HepG2 (cell line): ENCODE data around the gene PPP2R5B. TPM values are rescaled to one million over a fixed set of nuclear protein-coding genes. Genes with fewer than 3 reads are reported as not detected.

Experiments used
- DPF2 ChIP-seq: sonication (generic); formaldehyde crosslinking; IDR thresholded peaks from 2 replicates; pipeline ENCODE4 v1.4.0; 2020; ENCODE audit warnings: mild to moderate bottlenecking, low read depth, missing genetic modification reagents, borderline replicate concordance
- LCORL ChIP-seq, 2 experiments: fragments of 450-650 bp in 1 of 2; sonication (generic) in 1 of 2; formaldehyde crosslinking in 1 of 2; IDR thresholded peaks; 2 replicates each; pipeline versions ENCODE4 v1.5.0 to v1.6.1; 2017 to 2020; ENCODE audit warnings: antibody characterized with exemption in 1 of 2, missing genetic modification reagents in 1 of 2
- MLLT10 ChIP-seq: sonication (generic); formaldehyde crosslinking; IDR thresholded peaks from 2 replicates; pipeline ENCODE4 v1.4.0; 2020; ENCODE audit warnings: missing genetic modification reagents
- NFE2 ChIP-seq: sonication (generic); formaldehyde crosslinking; IDR thresholded peaks from 2 replicates; pipeline ENCODE4 v1.4.0; 2020; ENCODE audit warnings: missing genetic modification reagents
- NFIC ChIP-seq: IDR thresholded peaks from 2 replicates; pipeline ENCODE4 v1.6.1; 2012; ENCODE audit warnings: mild to moderate bottlenecking, low read length, inconsistent platforms
- NFRKB ChIP-seq: fragments of 450-650 bp; IDR thresholded peaks from 2 replicates; pipeline ENCODE4 v1.6.1; 2017
- SOX6 ChIP-seq, 2 experiments: fragments of 450-650 bp in 1 of 2; sonication (generic) in 1 of 2; formaldehyde crosslinking in 1 of 2; IDR thresholded peaks; 2 replicates each; pipeline versions ENCODE4 v1.4.0 to v1.6.1; 2017 to 2020; ENCODE audit warnings: antibody characterized with exemption in 1 of 2, mild to moderate bottlenecking in 1 of 2, missing genetic modification reagents in 1 of 2
- SP5 ChIP-seq: IDR thresholded peaks from 2 replicates; pipeline ENCODE4 v1.6.1; 2016; ENCODE audit warnings: low read depth, borderline replicate concordance
- ZKSCAN1 ChIP-seq: fragments of 150-350 bp; IDR thresholded peaks from 2 replicates; pipeline ENCODE4 v1.6.1; 2014; ENCODE audit warnings: low read length
- ZMYM4 ChIP-seq: sonication (generic); formaldehyde crosslinking; IDR thresholded peaks from 2 replicates; pipeline ENCODE4 v1.8.1; 2023; ENCODE audit warnings: mild to moderate bottlenecking, missing genetic modification reagents
- polyA plus RNA-seq, 8 experiments: library from polyadenylated mRNA; depleted of rRNA in 3 of 8; stranded (reverse) in 7 of 8; unstranded in 1 of 8; fragments of >200 nt; fragmentation: Illumina TruSeq in 4 of 8; extraction: Trizol in 4 of 8; gene quantifications; 2 replicates each; pipeline versions ENCODE4 v1.2.1 to v1.2.3, GENCODE V29; 2011 to 2016; ENCODE audit warnings: low read depth in 4 of 8, missing spikeins in 1 of 8, mixed read lengths in 1 of 8; ENCODE audit not compliant: insufficient read depth in 1 of 8
- total RNA-seq, 5 experiments: library from RNA; depleted of rRNA; stranded (reverse); fragments of >200 nt; fragmentation: Illumina TruSeq; extraction: Trizol; gene quantifications; 2 replicates each; pipeline ENCODE4 v1.2.3, GENCODE V29; 2016; ENCODE audit warnings: low read depth in 1 of 5
- TF ChIP-seq, protein P1 (sequence below): sonication (generic); formaldehyde crosslinking; IDR thresholded peaks from 2 replicates; pipeline ENCODE4 v1.4.0; 2020; ENCODE audit warnings: missing genetic modification reagents, mild to moderate bottlenecking, borderline replicate concordance
- TF ChIP-seq, protein P2 (sequence below): sonication (generic); IDR thresholded peaks from 2 replicates; pipeline ENCODE4 v1.6.1; 2016; ENCODE audit warnings: low read depth, borderline replicate concordance
- TF ChIP-seq, protein P3 (sequence below): sonication (generic); formaldehyde crosslinking; IDR thresholded peaks from 2 replicates; pipeline ENCODE4 v1.4.0; 2020; ENCODE audit warnings: missing genetic modification reagents
- TF ChIP-seq, protein P4 (sequence below): sonication (generic); formaldehyde crosslinking; conservative IDR thresholded peaks from 2 replicates; pipeline ENCODE4 v1.4.0; 2020; ENCODE audit warnings: missing genetic modification reagents
- TF ChIP-seq, protein P5 (sequence below): sonication (generic); formaldehyde crosslinking; conservative IDR thresholded peaks from 2 replicates; pipeline ENCODE4 v1.8.0; 2022; ENCODE audit warnings: mild to moderate bottlenecking, moderate library complexity, missing genetic modification reagents
- TF ChIP-seq, protein P6 (sequence below): sonication (generic); formaldehyde crosslinking; IDR thresholded peaks from 2 replicates; pipeline ENCODE4 v1.5.1; 2020; ENCODE audit warnings: missing genetic modification reagents, mild to moderate bottlenecking, borderline replicate concordance

The PPP2R5B gene
- total and polyA plus RNA-seq, 2 of the 13 experiments (the other 11 are each of a cell fraction or from before 2014, with no cell fraction given) = 2.3 to 8.3 TPM

DNA sequence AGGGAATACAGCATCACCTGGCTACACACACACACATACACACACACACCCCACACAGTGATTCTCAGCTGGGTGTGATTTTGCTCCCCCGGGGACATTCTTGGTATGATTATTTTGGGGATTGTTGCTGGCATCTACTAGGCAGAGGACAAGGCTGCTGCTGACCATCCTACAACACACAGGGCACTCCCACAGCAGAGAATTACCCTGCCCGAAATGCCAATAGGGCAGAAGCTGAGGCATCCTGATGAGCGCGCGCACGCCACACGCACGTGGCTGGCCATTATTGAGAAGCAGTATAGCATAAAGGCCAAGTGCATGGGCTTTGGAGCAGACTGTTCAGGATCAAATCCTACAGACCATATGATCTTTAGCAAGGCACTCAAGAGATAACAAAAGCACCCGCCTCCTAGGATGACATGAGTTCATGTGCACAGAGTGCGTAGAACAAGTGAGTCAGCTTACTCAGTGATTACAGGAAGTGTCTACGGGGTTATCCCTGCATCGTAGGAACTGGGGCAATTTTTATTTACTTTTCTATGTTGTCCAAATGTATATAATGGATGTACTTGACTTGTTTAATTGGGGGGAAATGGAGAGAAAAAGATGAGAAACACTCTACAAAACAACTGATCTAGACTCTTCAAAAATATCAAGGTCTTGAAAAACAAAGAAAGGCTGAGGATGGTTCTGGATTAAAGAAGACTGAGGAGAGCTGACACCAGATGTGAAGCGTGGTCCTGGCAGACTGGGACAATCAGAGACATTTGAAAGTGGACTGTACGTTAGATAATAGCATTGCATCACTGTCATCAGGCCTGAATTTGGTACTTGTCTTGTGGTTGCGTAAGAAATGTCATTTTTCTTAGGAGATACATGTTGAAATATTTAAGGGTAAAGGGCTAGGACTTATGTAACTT lies 38.9 kb upstream of the PPP2R5B start (continued):
- TF ChIP-seq, protein P1, sequence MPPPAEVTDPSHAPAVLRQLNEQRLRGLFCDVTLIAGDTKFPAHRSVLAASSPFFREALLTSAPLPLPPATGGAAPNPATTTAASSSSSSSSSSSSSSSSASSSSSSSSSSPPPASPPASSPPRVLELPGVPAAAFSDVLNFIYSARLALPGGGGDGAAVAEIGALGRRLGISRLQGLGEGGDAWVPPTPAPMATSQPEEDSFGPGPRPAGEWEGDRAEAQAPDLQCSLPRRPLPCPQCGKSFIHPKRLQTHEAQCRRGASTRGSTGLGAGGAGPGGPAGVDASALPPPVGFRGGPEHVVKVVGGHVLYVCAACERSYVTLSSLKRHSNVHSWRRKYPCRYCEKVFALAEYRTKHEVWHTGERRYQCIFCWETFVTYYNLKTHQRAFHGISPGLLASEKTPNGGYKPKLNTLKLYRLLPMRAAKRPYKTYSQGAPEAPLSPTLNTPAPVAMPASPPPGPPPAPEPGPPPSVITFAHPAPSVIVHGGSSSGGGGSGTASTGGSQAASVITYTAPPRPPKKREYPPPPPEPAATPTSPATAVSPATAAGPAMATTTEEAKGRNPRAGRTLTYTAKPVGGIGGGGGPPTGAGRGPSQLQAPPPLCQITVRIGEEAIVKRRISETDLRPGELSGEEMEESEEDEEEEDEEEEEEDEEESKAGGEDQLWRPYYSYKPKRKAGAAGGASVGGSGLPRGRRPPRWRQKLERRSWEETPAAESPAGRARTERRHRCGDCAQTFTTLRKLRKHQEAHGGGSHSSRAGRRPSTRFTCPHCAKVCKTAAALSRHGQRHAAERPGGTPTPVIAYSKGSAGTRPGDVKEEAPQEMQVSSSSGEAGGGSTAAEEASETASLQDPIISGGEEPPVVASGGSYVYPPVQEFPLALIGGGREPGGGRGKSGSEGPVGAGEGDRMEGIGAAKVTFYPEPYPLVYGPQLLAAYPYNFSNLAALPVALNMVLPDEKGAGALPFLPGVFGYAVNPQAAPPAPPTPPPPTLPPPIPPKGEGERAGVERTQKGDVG (CRISPR knock-in tag) = no peak
- TF ChIP-seq, protein P2, sequence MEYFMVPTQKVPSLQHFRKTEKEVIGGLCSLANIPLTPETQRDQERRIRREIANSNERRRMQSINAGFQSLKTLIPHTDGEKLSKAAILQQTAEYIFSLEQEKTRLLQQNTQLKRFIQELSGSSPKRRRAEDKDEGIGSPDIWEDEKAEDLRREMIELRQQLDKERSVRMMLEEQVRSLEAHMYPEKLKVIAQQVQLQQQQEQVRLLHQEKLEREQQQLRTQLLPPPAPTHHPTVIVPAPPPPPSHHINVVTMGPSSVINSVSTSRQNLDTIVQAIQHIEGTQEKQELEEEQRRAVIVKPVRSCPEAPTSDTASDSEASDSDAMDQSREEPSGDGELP = peak; percentile 72; the same call in 1 of the 2 replicates
- TF ChIP-seq, protein P3, sequence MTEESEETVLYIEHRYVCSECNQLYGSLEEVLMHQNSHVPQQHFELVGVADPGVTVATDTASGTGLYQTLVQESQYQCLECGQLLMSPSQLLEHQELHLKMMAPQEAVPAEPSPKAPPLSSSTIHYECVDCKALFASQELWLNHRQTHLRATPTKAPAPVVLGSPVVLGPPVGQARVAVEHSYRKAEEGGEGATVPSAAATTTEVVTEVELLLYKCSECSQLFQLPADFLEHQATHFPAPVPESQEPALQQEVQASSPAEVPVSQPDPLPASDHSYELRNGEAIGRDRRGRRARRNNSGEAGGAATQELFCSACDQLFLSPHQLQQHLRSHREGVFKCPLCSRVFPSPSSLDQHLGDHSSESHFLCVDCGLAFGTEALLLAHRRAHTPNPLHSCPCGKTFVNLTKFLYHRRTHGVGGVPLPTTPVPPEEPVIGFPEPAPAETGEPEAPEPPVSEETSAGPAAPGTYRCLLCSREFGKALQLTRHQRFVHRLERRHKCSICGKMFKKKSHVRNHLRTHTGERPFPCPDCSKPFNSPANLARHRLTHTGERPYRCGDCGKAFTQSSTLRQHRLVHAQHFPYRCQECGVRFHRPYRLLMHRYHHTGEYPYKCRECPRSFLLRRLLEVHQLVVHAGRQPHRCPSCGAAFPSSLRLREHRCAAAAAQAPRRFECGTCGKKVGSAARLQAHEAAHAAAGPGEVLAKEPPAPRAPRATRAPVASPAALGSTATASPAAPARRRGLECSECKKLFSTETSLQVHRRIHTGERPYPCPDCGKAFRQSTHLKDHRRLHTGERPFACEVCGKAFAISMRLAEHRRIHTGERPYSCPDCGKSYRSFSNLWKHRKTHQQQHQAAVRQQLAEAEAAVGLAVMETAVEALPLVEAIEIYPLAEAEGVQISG (CRISPR knock-in tag) = no peak
- TF ChIP-seq MLLT10 (CRISPR knock-in tag) (no peak), LCORL (IDR thresholded peaks at IDR 0.05) (peak; percentile 39; the same call in 1 of the 2 replicates), LCORL (CRISPR knock-in tag; IDR thresholded peaks at IDR 0.05) (peak; percentile 30; the same call in 1 of the 2 replicates), ZMYM4 (CRISPR knock-in tag) (no peak), ZKSCAN1 (no peak), NFIC (no peak), DPF2 (CRISPR knock-in tag) (peak; percentile 18; the same call in 1 of the 2 replicates), SOX6 (IDR thresholded peaks at IDR 0.05) (no peak), SOX6 (CRISPR knock-in tag; IDR thresholded peaks at IDR 0.05) (peak; percentile 81), NFE2 (no peak), NFRKB (no peak), SP5 (CRISPR knock-in tag) (peak; percentile 38; the same call in 1 of the 2 replicates)
- TF ChIP-seq, protein P4, sequence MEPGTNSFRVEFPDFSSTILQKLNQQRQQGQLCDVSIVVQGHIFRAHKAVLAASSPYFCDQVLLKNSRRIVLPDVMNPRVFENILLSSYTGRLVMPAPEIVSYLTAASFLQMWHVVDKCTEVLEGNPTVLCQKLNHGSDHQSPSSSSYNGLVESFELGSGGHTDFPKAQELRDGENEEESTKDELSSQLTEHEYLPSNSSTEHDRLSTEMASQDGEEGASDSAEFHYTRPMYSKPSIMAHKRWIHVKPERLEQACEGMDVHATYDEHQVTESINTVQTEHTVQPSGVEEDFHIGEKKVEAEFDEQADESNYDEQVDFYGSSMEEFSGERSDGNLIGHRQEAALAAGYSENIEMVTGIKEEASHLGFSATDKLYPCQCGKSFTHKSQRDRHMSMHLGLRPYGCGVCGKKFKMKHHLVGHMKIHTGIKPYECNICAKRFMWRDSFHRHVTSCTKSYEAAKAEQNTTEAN (CRISPR knock-in tag) = no peak
- TF ChIP-seq, protein P5, sequence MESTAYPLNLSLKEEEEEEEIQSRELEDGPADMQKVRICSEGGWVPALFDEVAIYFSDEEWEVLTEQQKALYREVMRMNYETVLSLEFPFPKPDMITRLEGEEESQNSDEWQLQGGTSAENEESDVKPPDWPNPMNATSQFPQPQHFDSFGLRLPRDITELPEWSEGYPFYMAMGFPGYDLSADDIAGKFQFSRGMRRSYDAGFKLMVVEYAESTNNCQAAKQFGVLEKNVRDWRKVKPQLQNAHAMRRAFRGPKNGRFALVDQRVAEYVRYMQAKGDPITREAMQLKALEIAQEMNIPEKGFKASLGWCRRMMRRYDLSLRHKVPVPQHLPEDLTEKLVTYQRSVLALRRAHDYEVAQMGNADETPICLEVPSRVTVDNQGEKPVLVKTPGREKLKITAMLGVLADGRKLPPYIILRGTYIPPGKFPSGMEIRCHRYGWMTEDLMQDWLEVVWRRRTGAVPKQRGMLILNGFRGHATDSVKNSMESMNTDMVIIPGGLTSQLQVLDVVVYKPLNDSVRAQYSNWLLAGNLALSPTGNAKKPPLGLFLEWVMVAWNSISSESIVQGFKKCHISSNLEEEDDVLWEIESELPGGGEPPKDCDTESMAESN (CRISPR knock-in tag) = no peak
- TF ChIP-seq, protein P6, sequence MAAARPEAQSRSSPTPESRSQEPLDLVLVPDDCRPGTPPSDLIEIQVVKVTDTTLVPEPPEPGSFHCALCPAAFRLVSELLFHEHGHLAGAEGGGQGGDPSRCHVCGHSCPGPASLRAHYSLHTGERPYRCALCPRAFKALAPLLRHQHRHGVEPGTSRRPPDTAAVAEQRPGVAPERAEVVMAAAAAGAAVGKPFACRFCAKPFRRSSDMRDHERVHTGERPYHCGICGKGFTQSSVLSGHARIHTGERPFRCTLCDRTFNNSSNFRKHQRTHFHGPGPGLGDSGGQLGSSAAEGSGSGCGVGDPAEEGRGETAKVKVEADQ (CRISPR knock-in tag) = no peak
